HG02943 (cell line): ENCODE measurements around the gene POLR1D.

Experiments
- ATAC-seq: cut with Tn5 transposase; IDR thresholded peaks from one replicate; pipeline ENCODE4 v1.9.1; 2021; ENCODE audit warnings: mild to moderate bottlenecking, low read depth, moderate library complexity; ENCODE audit not compliant: unreplicated experiment

The POLR1D gene

GRCh38 chr13:27666951-27667350 lies 45.3 kb downstream of the POLR1D start:
- no peak for ATAC-seq

- ATAC-seq, result no peak
Measured at GRCh38 chr13:27667946-27668345, 46.3 kb downstream of the POLR1D start.

- ATAC-seq, result no peak
Measured at GRCh38 chr13:27670861-27671260, 49.2 kb downstream of the POLR1D start.

DNA sequence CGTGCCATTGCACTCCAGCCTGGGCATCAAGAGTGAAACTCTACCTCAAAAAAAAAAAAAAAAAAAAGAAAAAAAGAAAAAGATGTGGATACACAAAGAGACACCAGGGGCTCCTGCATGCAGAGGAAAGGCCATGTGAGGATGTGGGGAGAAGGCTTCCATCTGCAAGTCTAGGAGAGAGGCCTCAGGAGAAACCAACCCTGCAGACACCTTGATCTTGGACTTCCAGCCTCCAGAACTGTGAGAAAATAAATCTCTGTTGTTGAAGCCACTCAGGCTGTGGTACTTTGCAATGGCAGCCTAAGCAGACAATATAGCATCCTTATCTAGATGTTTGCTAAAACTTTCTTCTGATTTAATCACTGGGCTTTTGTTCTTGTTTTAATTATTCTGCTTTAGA lies 50.3 kb downstream of the POLR1D start:
- no peak for ATAC-seq
